ENCODE results near the gene DGCR2.

DNA sequence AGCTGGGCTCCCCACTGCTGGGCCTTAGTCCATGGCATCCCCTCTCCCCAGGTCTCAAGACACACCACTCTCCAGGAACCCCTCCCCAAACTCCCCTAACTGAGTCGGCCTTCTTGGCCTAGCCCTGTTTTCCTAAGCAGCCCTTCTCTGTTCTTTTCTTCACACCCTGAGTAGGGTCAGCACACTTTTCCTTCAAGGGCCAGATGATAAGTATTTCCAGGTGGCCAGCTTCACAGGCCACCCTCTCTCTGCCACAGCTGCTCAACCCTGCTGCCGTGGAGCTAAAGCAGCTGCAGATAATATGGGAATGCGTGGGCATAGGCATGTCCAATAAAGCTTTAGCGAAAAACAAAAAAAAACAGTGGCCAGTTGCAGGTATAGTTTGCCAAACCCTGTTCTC, 24.1 kb downstream of the DGCR2 start:
- TF ChIP-seq, protein P1, sequence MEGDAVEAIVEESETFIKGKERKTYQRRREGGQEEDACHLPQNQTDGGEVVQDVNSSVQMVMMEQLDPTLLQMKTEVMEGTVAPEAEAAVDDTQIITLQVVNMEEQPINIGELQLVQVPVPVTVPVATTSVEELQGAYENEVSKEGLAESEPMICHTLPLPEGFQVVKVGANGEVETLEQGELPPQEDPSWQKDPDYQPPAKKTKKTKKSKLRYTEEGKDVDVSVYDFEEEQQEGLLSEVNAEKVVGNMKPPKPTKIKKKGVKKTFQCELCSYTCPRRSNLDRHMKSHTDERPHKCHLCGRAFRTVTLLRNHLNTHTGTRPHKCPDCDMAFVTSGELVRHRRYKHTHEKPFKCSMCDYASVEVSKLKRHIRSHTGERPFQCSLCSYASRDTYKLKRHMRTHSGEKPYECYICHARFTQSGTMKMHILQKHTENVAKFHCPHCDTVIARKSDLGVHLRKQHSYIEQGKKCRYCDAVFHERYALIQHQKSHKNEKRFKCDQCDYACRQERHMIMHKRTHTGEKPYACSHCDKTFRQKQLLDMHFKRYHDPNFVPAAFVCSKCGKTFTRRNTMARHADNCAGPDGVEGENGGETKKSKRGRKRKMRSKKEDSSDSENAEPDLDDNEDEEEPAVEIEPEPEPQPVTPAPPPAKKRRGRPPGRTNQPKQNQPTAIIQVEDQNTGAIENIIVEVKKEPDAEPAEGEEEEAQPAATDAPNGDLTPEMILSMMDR (IDR thresholded peaks at IDR 0.05) = no peak
- no peak for TF ChIP-seq POLR2A (IDR thresholded peaks at IDR 0.05)
